ENCODE data around the gene WDR54. TPM values are rescaled to one million over a fixed set of nuclear protein-coding genes. Genes with fewer than 3 reads are reported as not detected.

Gene WDR54
- polyA plus RNA-seq, 3 donors: 7.1 to 11.7 (median 7.9) TPM

DNA sequence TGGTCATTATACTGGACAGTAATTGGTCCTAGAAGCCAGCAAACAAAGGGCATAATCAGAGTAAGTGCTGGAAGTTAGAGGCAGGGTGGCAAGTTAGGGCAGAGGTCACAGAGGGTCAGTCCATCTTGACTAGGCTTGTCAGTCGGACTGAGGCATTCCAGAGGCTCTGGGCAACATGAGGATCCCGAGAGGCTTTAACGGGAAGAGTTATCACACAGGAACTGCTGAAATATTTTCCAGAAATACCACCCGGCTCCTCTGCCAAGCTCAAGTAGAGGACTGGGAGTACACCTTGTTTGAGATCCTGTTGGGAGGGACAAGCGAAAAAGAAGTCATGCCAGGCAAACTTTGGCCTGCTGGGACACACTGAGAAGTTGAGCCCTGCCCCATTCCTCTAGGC is 13.8 kb upstream of the WDR54 start:
- no peak for TF ChIP-seq CTCF (IDR thresholded peaks at IDR 0.05)
- Histone ChIP-seq H3K4me2 (replicated peaks; ENCODE audit: extremely low read depth, low read length, poor library complexity, severe bottlenecking) (no peak overlapping the region), H3K4me3 (replicated peaks in 1 of 3; ENCODE audit: low read depth in 2 of 3, low read length in 3 of 3) (no peak overlapping the region), H2AFZ (ENCODE audit: insufficient read depth, low read depth, low read length, poor library complexity, severe bottlenecking) (no peak overlapping the region), H3K36me3 (replicated peaks in 1 of 2; ENCODE audit: control insufficient read depth in 1 of 2, insufficient read depth in 2 of 2, low read length in 2 of 2) (no peaks in the 10 kb centered on the region), H3K79me2 (ENCODE audit: insufficient read depth, low read length) (no peaks in the 10 kb centered on the region), H3K9ac (ENCODE audit: insufficient read depth, low read length, poor library complexity, severe bottlenecking) (no peak overlapping the region), H3K27ac (ENCODE audit: low read depth in 1 of 2, low read length in 2 of 2) (no peak overlapping the region), H3K4me1 (ENCODE audit: control insufficient read depth in 1 of 2, insufficient read depth in 2 of 2, low read length in 2 of 2) (no peaks in the 10 kb centered on the region), H3K9me3 (replicated peaks in 1 of 2; ENCODE audit: control insufficient read depth in 1 of 2, insufficient read depth in 1 of 2, low read length in 2 of 2) (no peaks in the 10 kb centered on the region), H4K20me1 (ENCODE audit: insufficient read depth, low read length) (no peaks in the 10 kb centered on the region), H3K27me3 (ENCODE audit: control insufficient read depth in 2 of 2, insufficient read depth in 2 of 2, low read length in 2 of 2) (no peaks in the 10 kb centered on the region)
- Mint-ChIP-seq H3K4me3 (no peak overlapping the region), H3K4me1 (no peaks in the 10 kb centered on the region), H3K27me3 (ENCODE audit: low read depth in 3 of 3) (peaks cover 3 to 21% (median 5%) of the 10 kb centered on the region in 3 donors), H3K9me3 (peaks cover 0 to 9% (median 0%) of the 10 kb centered on the region in 7 donors), H3K27ac (no peak overlapping the region), H3K36me3 (no peaks in the 10 kb centered on the region)
- no peak for DNase-seq
- WGBS (ENCODE audit: insufficient coverage): 95% methylated on average over 4 of the region's 5 CpGs
- intact Hi-C loops (cut with micrococcal nuclease): no loop called here

- Mint-ChIP-seq H3K4me3 (no peak overlapping the region), H3K9me3 (peaks cover 0 to 8% (median 0%) of the 10 kb centered on the region in 7 donors), H3K4me1 (peaks cover 25% of the 10 kb centered on the region), H3K36me3 (no peaks in the 10 kb centered on the region), H3K27ac (peak overlapping the region in 2 of 7 donors; percentile 41 to 74), H3K27me3 (ENCODE audit: low read depth in 3 of 3) (peaks cover 15 to 28% (median 26%) of the 10 kb centered on the region in 3 donors)
- Histone ChIP-seq H4K20me1 (ENCODE audit: insufficient read depth, low read length) (no peaks in the 10 kb centered on the region), H3K9me3 (replicated peaks in 1 of 2; ENCODE audit: control insufficient read depth in 1 of 2, insufficient read depth in 1 of 2, low read length in 2 of 2) (no peaks in the 10 kb centered on the region), H3K4me3 (replicated peaks in 1 of 3; ENCODE audit: low read depth in 2 of 3, low read length in 3 of 3) (no peak overlapping the region), H3K9ac (ENCODE audit: insufficient read depth, low read length, poor library complexity, severe bottlenecking) (no peak overlapping the region), H3K4me2 (replicated peaks; ENCODE audit: extremely low read depth, low read length, poor library complexity, severe bottlenecking) (no peak overlapping the region), H3K27me3 (ENCODE audit: control insufficient read depth in 2 of 2, insufficient read depth in 2 of 2, low read length in 2 of 2) (peaks cover 0 to 19% of the 10 kb centered on the region in 2 donors), H3K27ac (ENCODE audit: low read depth in 1 of 2, low read length in 2 of 2) (peak overlapping the region in 1 of 2 donors; percentile 3), H3K4me1 (ENCODE audit: control insufficient read depth in 1 of 2, insufficient read depth in 2 of 2, low read length in 2 of 2) (peaks cover 27 to 32% of the 10 kb centered on the region in 2 donors), H3K36me3 (replicated peaks in 1 of 2; ENCODE audit: control insufficient read depth in 1 of 2, insufficient read depth in 2 of 2, low read length in 2 of 2) (no peaks in the 10 kb centered on the region), H2AFZ (ENCODE audit: insufficient read depth, low read depth, low read length, poor library complexity, severe bottlenecking) (peak overlapping the region; percentile 30), H3K79me2 (ENCODE audit: insufficient read depth, low read length) (no peaks in the 10 kb centered on the region)
- 86% methylated on average over 8 of the region's 8 CpGs for WGBS (ENCODE audit: insufficient coverage)
- intact Hi-C loops (cut with micrococcal nuclease): no loop called here
- DNase-seq: no peak
- no peak for TF ChIP-seq CTCF (IDR thresholded peaks at IDR 0.05)
Measured at GRCh38 chr2:74413001-74413698, 8.4 kb upstream of the WDR54 start.

Measured in CD14-positive monocyte (primary cell).